ENCODE measurements around the gene F11R.

- TF ChIP-seq CTCF (IDR thresholded peaks at IDR 0.05) (no peak), POLR2AphosphoS5 (IDR thresholded peaks at IDR 0.05) (no peak)
These were observed 13.6 kb downstream of the F11R start for GRCh38 chr1:161007369-161007768.

Measured in prostate gland (tissue), 2 donors.